ENCODE results near the gene NUCB1. TPM values are rescaled to one million over a fixed set of nuclear protein-coding genes. Genes with fewer than 3 reads are reported as not detected.

Gene NUCB1
- total RNA-seq, 1 donor from 2014 or later = 164 TPM

GRCh38 chr19:48881741-48882657 lies 18.1 kb upstream of the NUCB1 start:
- H2AFZ ChIP-seq (ENCODE audit: low read depth, low read length) = no peak overlapping the region
- DNase-seq (ENCODE audit: low read depth) = no peak
- H3K79me2 ChIP-seq (ENCODE audit: insufficient read depth, low read length) = peaks cover 7% of the 10 kb centered on the region
- Mint-ChIP-seq H3K4me3 (ENCODE audit: unreplicated experiment) (no peak overlapping the region), H3K4me1 (ENCODE audit: low read depth, unreplicated experiment) (peaks cover 2% of the 10 kb centered on the region), H3K9me3 (ENCODE audit: unreplicated experiment) (peaks cover 8% of the 10 kb centered on the region), H3K36me3 (ENCODE audit: low read depth, unreplicated experiment) (peaks cover 17% of the 10 kb centered on the region), H3K27ac (ENCODE audit: unreplicated experiment) (no peak overlapping the region), H3K27me3 (ENCODE audit: low read depth, unreplicated experiment) (no peaks in the 10 kb centered on the region)
- no peak overlapping the region for H3K4me2 ChIP-seq (ENCODE audit: low read length)
- no peak overlapping the region for H3K27ac ChIP-seq (ENCODE audit: low read depth, low read length)
- H3K4me1 ChIP-seq (ENCODE audit: insufficient read depth, low read length) = no peaks in the 10 kb centered on the region
- no peak for TF ChIP-seq EZH2 (IDR thresholded peaks at IDR 0.05; ENCODE audit: insufficient read depth, low read length)
- no peak for TF ChIP-seq CTCF (IDR thresholded peaks at IDR 0.05; ENCODE audit: insufficient read depth, low read depth, low read length)
- no peak overlapping the region for H3K4me3 ChIP-seq (ENCODE audit: insufficient read depth, low read depth, low read length)
- H3K9me3 ChIP-seq (ENCODE audit: insufficient read depth, low read depth, low read length) = no peaks in the 10 kb centered on the region
- no peak for FAIRE-seq
- no peak overlapping the region for H3K9ac ChIP-seq (ENCODE audit: low read length)
- H4K20me1 ChIP-seq (ENCODE audit: insufficient read depth, low read length) = peaks cover 20% of the 10 kb centered on the region
- H3K36me3 ChIP-seq (ENCODE audit: insufficient read depth, low read length) = peaks cover 10% of the 10 kb centered on the region
- H3K27me3 ChIP-seq (ENCODE audit: insufficient read depth, low read length) = no peaks in the 10 kb centered on the region

- Histone ChIP-seq H3K4me2 (ENCODE audit: low read length) (no peak overlapping the region), H3K9ac (ENCODE audit: low read length) (no peak overlapping the region), H3K9me3 (ENCODE audit: insufficient read depth, low read depth, low read length) (no peaks in the 10 kb centered on the region), H3K36me3 (ENCODE audit: insufficient read depth, low read length) (peaks cover 1% of the 10 kb centered on the region), H3K27me3 (ENCODE audit: insufficient read depth, low read length) (no peaks in the 10 kb centered on the region), H3K79me2 (ENCODE audit: insufficient read depth, low read length) (no peaks in the 10 kb centered on the region), H2AFZ (ENCODE audit: low read depth, low read length) (no peak overlapping the region), H3K27ac (ENCODE audit: low read depth, low read length) (no peak overlapping the region), H4K20me1 (ENCODE audit: insufficient read depth, low read length) (peaks cover 4% of the 10 kb centered on the region), H3K4me1 (ENCODE audit: insufficient read depth, low read length) (no peaks in the 10 kb centered on the region), H3K4me3 (ENCODE audit: insufficient read depth, low read depth, low read length) (no peak overlapping the region)
- DNase-seq (ENCODE audit: low read depth) (no peak), FAIRE-seq (no peak)
- no peaks in the 10 kb centered on the region for H3K27me3 Mint-ChIP-seq (ENCODE audit: low read depth, unreplicated experiment)
- H3K4me1 Mint-ChIP-seq (ENCODE audit: low read depth, unreplicated experiment) = no peaks in the 10 kb centered on the region
- peaks cover 8% of the 10 kb centered on the region for H3K9me3 Mint-ChIP-seq (ENCODE audit: unreplicated experiment)
- H3K27ac Mint-ChIP-seq (ENCODE audit: unreplicated experiment) = no peak overlapping the region
- H3K4me3 Mint-ChIP-seq (ENCODE audit: unreplicated experiment) = no peak overlapping the region
- TF ChIP-seq EZH2 (IDR thresholded peaks at IDR 0.05; ENCODE audit: insufficient read depth, low read length) = no peak
- TF ChIP-seq CTCF (IDR thresholded peaks at IDR 0.05; ENCODE audit: insufficient read depth, low read depth, low read length) = no peak
- peaks cover 8% of the 10 kb centered on the region for H3K36me3 Mint-ChIP-seq (ENCODE audit: low read depth, unreplicated experiment)
Measured at GRCh38 chr19:48883726-48884125, 16.4 kb upstream of the NUCB1 start.
